HEK293 (cell line): ENCODE measurements around the gene TPST1.
A peak's percentile ranks its signal among the peaks of the same experiment; 100 is the strongest.

Experiments used
- CTCF ChIA-PET: fragments of 350-600 bp; formaldehyde crosslinking; extraction: SDS; loops from one replicate; lab custom pipeline; 2021; ENCODE audit warnings: antibody characterized with exemption; lab: Yijun Ruan, JAX
- POLR2A ChIA-PET: fragments of 300-600 bp; formaldehyde crosslinking; extraction: SDS; loops from one replicate; lab custom pipeline; 2020; ENCODE audit warnings: antibody characterized with exemption, inconsistent platforms; lab: Yijun Ruan, JAX
- H3K27ac ChIP-seq: fragments of 200-500 bp; sonication (Bioruptor generic); 2 replicates; pipeline ENCODE4 v1.5.1; 2014; ENCODE audit warnings: low read depth, low read length, control low read depth, inconsistent platforms; ENCODE audit errors: extremely low read depth
- H3K36me3 ChIP-seq, 2 experiments: fragments of 200-500 bp in 1 of 2; sonication (Bioruptor generic) in 1 of 2; 1 replicate in 1 of 2; 2 replicates in 1 of 2; pipeline ENCODE4 v1.5.1; 2014 to 2017; ENCODE audit warnings: inconsistent platforms in 2 of 2, low read length in 2 of 2; ENCODE audit not compliant: control insufficient read depth in 2 of 2, insufficient read depth in 1 of 2
- H3K4me1 ChIP-seq: fragments of 200-500 bp; sonication (Bioruptor generic); 2 replicates; pipeline ENCODE4 v1.5.1; 2014; ENCODE audit warnings: mild to moderate bottlenecking, low read length, inconsistent platforms; ENCODE audit not compliant: control insufficient read depth, insufficient read depth
- H3K4me3 ChIP-seq: 2 replicates; pipeline ENCODE4 v1.5.1; 2011; ENCODE audit warnings: low read depth, mild to moderate bottlenecking, control low read depth, low read length, moderate library complexity
- H3K9me3 ChIP-seq: fragments of 200-500 bp; sonication (Bioruptor generic); 2 replicates; pipeline ENCODE4 v1.5.1; 2014; ENCODE audit warnings: low read depth, low read length, inconsistent platforms; ENCODE audit not compliant: control insufficient read depth, insufficient read depth
- EGR2 ChIP-seq: fragments of 450-650 bp; formaldehyde crosslinking; IDR thresholded peaks from 2 replicates; pipeline ENCODE4 v1.5.1; 2016; ENCODE audit warnings: low read depth, missing biosample characterization, missing genetic modification characterization
- MZF1 ChIP-seq: fragments of 450-650 bp; formaldehyde crosslinking; IDR thresholded peaks from 2 replicates; pipeline ENCODE4 v1.5.1; 2017; ENCODE audit warnings: missing biosample characterization, missing genetic modification characterization, borderline replicate concordance
- OSR2 ChIP-seq: fragments of 450-650 bp; formaldehyde crosslinking; IDR thresholded peaks from 2 replicates; pipeline ENCODE4 v1.5.1; 2016; ENCODE audit warnings: missing biosample characterization, missing genetic modification characterization
- SCRT1 ChIP-seq: fragments of 450-650 bp; formaldehyde crosslinking; IDR thresholded peaks from 2 replicates; pipeline ENCODE4 v1.5.1; 2016; ENCODE audit warnings: missing biosample characterization, missing genetic modification characterization, borderline replicate concordance
- SCRT2 ChIP-seq: fragments of 450-650 bp; formaldehyde crosslinking; IDR thresholded peaks from 2 replicates; pipeline ENCODE4 v1.5.1; 2016; ENCODE audit warnings: missing biosample characterization, missing genetic modification characterization
- SP7 ChIP-seq: fragments of 450-650 bp; formaldehyde crosslinking; IDR thresholded peaks from 2 replicates; pipeline ENCODE4 v1.5.1; 2016; ENCODE audit warnings: missing biosample characterization, missing genetic modification characterization
- ZBTB17 ChIP-seq: fragments of 450-650 bp; formaldehyde crosslinking; IDR thresholded peaks from 2 replicates; pipeline ENCODE4 v1.5.1; 2016; ENCODE audit warnings: missing biosample characterization, missing genetic modification characterization
- ZBTB8A ChIP-seq: fragments of 450-650 bp; formaldehyde crosslinking; IDR thresholded peaks from 2 replicates; pipeline ENCODE4 v1.5.1; 2016; ENCODE audit warnings: missing biosample characterization, missing genetic modification characterization
- ZNF335 ChIP-seq: fragments of 450-650 bp; formaldehyde crosslinking; conservative IDR thresholded peaks from 2 replicates; pipeline ENCODE4 v1.5.1; 2016; ENCODE audit warnings: missing biosample characterization, missing genetic modification characterization
- ZNF544 ChIP-seq: fragments of 450-650 bp; formaldehyde crosslinking; IDR thresholded peaks from 2 replicates; pipeline ENCODE4 v1.5.0; 2017; ENCODE audit warnings: missing biosample characterization, missing genetic modification characterization
- ZNF560 ChIP-seq: fragments of 450-650 bp; formaldehyde crosslinking; IDR thresholded peaks from 2 replicates; pipeline ENCODE4 v1.5.1; 2017; ENCODE audit warnings: missing biosample characterization, missing genetic modification characterization, borderline replicate concordance
- ZNF670 ChIP-seq: fragments of 450-650 bp; formaldehyde crosslinking; IDR thresholded peaks from 2 replicates; pipeline ENCODE4 v1.5.1; 2016; ENCODE audit warnings: missing biosample characterization, missing genetic modification characterization, low read depth
- ZNF76 ChIP-seq: fragments of 450-650 bp; formaldehyde crosslinking; IDR thresholded peaks from 2 replicates; pipeline ENCODE4; 2016; ENCODE audit warnings: low read depth, missing biosample characterization, missing genetic modification characterization, borderline replicate concordance
- ZSCAN23 ChIP-seq: fragments of 450-650 bp; formaldehyde crosslinking; IDR thresholded peaks from 2 replicates; pipeline ENCODE4 v1.5.1; 2016; ENCODE audit warnings: missing biosample characterization, missing genetic modification characterization
- TF ChIP-seq, protein P1 (sequence below): fragments of 450-650 bp; formaldehyde crosslinking; IDR thresholded peaks from 2 replicates; pipeline ENCODE4 v1.5.1; 2017; ENCODE audit warnings: missing biosample characterization, missing genetic modification characterization
- TF ChIP-seq, protein P2 (sequence below): fragments of 450-650 bp; formaldehyde crosslinking; IDR thresholded peaks from 2 replicates; pipeline ENCODE4 v1.5.1; 2016; ENCODE audit warnings: missing biosample characterization, missing genetic modification characterization
- TF ChIP-seq, protein P3 (sequence below): fragments of 450-650 bp; formaldehyde crosslinking; IDR thresholded peaks from 2 replicates; pipeline ENCODE4 v1.5.1; 2016; ENCODE audit warnings: missing biosample characterization, missing genetic modification characterization
- TF ChIP-seq, protein P4 (sequence below): fragments of 450-650 bp; formaldehyde crosslinking; IDR thresholded peaks from 2 replicates; pipeline ENCODE4 v1.5.1; 2016; ENCODE audit warnings: missing biosample characterization, missing genetic modification characterization
- TF ChIP-seq, protein P5 (sequence below): fragments of 450-650 bp; formaldehyde crosslinking; IDR thresholded peaks from 2 replicates; pipeline ENCODE4 v1.5.1; 2016; ENCODE audit warnings: missing biosample characterization, missing genetic modification characterization

The TPST1 gene

DNA sequence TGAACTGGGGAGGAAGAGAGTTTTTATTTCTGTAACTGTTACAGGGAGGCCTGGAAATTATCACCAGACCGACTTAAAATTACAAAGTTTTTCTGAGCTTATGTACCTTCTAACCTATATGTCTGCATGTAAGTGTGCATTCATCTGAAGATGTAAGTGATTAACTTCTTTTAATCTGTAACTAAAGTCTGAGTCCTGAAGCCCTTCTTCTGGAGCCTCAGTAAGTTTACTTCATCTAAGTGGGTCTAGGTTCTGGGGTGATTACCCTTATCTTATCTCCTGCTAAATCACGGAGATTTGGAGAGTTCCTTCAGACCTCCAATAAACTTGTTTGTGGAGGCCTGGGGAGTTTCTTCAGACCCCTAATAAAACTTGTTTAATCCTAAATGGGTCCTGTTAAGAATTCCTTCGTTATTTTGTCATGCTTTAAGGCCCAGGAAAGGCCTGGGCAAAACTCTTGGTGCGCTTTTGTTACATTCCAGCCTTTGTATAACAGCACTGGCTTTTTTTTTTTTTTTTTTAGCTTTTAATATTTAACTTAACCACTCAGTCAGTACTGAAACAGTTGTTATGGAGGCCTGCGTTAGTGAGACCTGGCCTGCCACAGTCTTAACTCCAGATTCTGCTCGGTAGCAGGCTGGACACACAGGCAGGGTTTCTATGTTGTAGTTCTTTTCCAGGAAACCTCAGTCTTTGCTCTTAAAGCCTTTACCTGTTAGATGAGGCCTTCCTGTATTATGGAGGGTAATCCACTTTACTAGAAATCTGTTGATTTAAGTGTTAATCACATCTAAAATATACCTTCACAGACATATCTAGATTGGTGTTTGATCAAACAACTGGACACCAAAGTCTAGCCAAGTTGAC is 33.0 kb downstream of the TPST1 start (continued):
- TF ChIP-seq, protein P1, sequence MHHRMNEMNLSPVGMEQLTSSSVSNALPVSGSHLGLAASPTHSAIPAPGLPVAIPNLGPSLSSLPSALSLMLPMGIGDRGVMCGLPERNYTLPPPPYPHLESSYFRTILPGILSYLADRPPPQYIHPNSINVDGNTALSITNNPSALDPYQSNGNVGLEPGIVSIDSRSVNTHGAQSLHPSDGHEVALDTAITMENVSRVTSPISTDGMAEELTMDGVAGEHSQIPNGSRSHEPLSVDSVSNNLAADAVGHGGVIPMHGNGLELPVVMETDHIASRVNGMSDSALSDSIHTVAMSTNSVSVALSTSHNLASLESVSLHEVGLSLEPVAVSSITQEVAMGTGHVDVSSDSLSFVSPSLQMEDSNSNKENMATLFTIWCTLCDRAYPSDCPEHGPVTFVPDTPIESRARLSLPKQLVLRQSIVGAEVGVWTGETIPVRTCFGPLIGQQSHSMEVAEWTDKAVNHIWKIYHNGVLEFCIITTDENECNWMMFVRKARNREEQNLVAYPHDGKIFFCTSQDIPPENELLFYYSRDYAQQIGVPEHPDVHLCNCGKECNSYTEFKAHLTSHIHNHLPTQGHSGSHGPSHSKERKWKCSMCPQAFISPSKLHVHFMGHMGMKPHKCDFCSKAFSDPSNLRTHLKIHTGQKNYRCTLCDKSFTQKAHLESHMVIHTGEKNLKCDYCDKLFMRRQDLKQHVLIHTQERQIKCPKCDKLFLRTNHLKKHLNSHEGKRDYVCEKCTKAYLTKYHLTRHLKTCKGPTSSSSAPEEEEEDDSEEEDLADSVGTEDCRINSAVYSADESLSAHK (tag by site-specific recombination) = peak; percentile 42; the same call in 1 of the 2 replicates

DNA sequence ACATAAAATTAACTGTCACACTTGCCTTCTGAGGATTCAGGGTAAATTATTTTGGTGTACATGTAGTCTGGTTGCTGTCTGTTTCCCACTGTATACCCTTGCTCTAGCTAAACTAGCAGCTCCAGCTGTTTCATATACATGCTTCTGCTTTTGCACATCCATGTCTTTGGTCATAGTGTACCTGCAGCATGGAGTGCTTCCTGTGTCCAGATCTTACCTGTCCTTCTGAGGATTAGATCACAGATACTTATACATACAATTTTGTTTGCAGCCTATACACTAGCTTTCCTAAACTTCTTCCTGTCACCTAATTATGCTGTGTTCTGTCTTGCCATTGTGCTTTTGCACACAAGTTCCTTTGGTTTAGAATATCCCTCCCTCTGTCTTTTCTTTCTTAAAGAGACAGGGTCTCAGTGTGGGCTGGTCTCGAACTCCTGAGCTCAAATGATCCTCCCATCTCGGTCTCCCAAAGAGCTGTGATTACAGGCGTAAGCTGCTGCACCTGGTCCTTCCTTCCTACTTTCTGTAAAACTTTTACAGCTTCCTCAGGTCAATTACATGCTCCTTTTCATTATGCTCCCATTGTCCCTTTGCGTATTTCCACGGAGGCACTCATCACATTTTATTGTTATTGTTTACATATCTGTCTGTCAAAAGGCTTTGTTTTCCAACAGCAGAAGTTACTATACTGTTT is 33.8 kb downstream of the TPST1 start:
- Histone ChIP-seq H3K4me3 (no peak overlapping the region), H3K9me3 (no peaks in the 10 kb centered on the region), H3K36me3 (no peaks in the 10 kb centered on the region), H3K27ac (no peak overlapping the region), H3K4me1 (peaks cover 7% of the 10 kb centered on the region; the same call in 1 of the 2 replicates)
- ChIA-PET CTCF (interaction anchor here (0.7 to 0.8 kb wide), 2 partner anchors 34 to 41 kb away, joined by 3 to 4 read pairs; no protein-coding TSS in a partner anchor), POLR2A (no interaction called here)
- TF ChIP-seq, protein P2, sequence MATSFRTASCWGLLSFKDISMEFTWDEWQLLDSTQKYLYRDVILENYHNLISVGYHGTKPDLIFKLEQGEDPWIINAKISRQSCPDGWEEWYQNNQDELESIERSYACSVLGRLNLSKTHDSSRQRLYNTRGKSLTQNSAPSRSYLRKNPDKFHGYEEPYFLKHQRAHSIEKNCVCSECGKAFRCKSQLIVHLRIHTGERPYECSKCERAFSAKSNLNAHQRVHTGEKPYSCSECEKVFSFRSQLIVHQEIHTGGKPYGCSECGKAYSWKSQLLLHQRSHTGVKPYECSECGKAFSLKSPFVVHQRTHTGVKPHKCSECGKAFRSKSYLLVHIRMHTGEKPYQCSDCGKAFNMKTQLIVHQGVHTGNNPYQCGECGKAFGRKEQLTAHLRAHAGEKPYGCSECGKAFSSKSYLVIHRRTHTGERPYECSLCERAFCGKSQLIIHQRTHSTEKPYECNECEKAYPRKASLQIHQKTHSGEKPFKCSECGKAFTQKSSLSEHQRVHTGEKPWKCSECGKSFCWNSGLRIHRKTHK = no peak
- TF ChIP-seq SCRT2 (tag by site-specific recombination) (no peak), MZF1 (tag by site-specific recombination) (no peak), SP7 (tag by site-specific recombination) (no peak), ZNF670 (tag by site-specific recombination) (no peak), ZBTB17 (tag by site-specific recombination) (no peak), OSR2 (tag by site-specific recombination) (no peak), ZNF335 (no peak), ZSCAN23 (tag by site-specific recombination) (no peak), ZNF76 (tag by site-specific recombination) (no peak), ZNF560 (no peak), EGR2 (tag by site-specific recombination) (no peak), ZNF544 (tag by site-specific recombination) (no peak), ZBTB8A (tag by site-specific recombination) (no peak), SCRT1 (no peak)
- TF ChIP-seq, protein P3, sequence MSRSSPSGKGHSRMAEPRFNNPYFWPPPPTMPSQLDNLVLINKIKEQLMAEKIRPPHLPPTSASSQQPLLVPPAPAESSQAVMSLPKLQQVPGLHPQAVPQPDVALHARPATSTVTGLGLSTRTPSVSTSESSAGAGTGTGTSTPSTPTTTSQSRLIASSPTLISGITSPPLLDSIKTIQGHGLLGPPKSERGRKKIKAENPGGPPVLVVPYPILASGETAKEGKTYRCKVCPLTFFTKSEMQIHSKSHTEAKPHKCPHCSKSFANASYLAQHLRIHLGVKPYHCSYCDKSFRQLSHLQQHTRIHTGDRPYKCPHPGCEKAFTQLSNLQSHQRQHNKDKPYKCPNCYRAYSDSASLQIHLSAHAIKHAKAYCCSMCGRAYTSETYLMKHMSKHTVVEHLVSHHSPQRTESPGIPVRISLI (tag by site-specific recombination) = no peak
- TF ChIP-seq, protein P4, sequence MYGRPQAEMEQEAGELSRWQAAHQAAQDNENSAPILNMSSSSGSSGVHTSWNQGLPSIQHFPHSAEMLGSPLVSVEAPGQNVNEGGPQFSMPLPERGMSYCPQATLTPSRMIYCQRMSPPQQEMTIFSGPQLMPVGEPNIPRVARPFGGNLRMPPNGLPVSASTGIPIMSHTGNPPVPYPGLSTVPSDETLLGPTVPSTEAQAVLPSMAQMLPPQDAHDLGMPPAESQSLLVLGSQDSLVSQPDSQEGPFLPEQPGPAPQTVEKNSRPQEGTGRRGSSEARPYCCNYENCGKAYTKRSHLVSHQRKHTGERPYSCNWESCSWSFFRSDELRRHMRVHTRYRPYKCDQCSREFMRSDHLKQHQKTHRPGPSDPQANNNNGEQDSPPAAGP (tag by site-specific recombination) = no peak
- TF ChIP-seq, protein P5, sequence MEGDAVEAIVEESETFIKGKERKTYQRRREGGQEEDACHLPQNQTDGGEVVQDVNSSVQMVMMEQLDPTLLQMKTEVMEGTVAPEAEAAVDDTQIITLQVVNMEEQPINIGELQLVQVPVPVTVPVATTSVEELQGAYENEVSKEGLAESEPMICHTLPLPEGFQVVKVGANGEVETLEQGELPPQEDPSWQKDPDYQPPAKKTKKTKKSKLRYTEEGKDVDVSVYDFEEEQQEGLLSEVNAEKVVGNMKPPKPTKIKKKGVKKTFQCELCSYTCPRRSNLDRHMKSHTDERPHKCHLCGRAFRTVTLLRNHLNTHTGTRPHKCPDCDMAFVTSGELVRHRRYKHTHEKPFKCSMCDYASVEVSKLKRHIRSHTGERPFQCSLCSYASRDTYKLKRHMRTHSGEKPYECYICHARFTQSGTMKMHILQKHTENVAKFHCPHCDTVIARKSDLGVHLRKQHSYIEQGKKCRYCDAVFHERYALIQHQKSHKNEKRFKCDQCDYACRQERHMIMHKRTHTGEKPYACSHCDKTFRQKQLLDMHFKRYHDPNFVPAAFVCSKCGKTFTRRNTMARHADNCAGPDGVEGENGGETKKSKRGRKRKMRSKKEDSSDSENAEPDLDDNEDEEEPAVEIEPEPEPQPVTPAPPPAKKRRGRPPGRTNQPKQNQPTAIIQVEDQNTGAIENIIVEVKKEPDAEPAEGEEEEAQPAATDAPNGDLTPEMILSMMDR = no peak
